NCI-H2227 treated with DMSO at 0.1 percent for 48 hours (cell line): ENCODE results near the gene SGK1.
"Not testable (repeated sequence)": the region's sequence is repeated elsewhere in the genome, so short reads cannot be mapped to it uniquely, and the experiment has no call there.

Experiments
- DNase-seq: peaks from one replicate; lab custom pipeline; 2025; lab: John Stamatoyannopoulos, UW

SGK1 gene

DNA sequence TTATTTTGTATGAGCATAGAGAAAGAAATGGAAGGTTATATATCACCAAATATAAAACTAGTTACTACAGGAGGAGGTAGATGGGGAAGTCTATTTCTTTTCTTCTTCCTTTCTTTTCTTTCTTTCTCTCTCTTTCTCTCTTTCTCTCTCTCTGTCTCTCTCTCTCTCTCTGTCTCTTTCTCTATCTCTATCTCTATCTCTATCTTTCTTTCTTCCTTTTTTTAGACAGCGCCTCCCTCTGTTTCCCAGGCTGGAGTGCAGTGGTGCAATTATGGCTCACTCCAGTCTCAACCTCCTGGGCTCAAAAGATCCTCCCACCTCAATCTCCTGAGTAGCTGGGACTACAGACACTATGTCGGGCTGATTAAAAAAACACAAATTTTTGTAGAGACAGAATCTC, 10.2 kb upstream of the SGK1 start:
- DNase-seq: no peak

DNA sequence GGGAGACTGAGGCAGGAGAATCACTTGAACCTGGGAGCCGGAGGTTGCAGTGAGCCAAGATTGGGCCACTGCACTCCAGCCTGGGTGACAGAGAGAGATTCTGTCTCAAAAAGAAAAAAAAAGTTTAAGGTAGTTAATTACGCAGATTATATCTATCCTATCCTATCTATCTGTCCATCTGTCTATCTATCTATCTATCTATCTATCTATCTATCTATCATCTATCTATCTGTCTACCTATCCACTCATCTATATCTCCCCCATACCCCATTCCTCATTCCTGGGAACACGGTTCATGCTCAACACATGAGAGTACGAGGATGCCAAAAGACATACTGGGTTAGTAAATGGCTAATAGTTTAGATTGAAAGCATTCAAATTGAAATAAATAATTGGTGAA, 8.3 kb upstream of the SGK1 start:
- DNase-seq: not testable (repeated sequence)

- no peak for DNase-seq
These were observed 6.9 kb upstream of the SGK1 start for GRCh38 chr6:134324766-134325165.

DNA sequence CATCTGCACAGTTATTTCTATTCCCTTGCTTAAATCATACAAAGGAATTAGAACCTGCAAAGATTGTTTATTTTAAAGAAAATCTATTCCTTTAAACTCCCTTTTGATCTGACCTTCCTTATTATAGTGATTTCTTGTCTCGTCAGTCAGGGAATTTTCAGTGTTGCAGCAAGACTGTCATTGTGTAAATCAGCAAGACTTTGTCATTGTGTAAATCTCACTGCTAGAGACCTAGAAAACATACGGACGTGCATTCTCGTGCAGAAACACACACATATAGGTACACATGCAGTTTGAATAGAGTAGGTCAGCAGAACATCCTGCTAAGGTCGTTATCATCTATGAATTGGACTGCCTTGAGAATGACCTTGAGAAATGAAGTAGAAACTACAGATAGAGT, 6.2 kb upstream of the SGK1 start:
- no peak for DNase-seq

DNA sequence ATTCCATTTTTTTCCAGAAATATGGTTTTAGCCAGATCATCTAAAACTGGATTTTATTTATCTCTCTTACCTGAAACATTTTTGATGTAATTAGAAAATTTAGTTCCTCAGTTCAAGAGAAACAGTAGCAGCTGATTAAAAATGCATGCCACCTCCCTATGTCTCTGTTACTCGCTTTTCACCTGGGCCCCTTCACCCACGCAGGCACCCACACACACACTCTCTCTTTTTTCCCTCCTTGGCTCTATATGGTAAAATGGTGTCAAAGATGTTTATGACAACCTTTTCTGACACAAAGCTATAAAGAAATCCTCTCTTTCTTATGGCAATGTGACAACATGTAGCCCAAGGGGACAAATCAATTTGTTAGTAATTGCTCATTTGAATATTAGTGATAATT, 5.8 kb upstream of the SGK1 start:
- no peak for DNase-seq

GRCh38 chr6:134323294-134323693, 5.4 kb upstream of the SGK1 start:
- no peak for DNase-seq

- DNase-seq: no peak
These were observed 4.3 kb upstream of the SGK1 start for GRCh38 chr6:134322216-134322615.

- DNase-seq: no peak
These were observed 3.3 kb upstream of the SGK1 start for GRCh38 chr6:134321246-134321645.

DNA sequence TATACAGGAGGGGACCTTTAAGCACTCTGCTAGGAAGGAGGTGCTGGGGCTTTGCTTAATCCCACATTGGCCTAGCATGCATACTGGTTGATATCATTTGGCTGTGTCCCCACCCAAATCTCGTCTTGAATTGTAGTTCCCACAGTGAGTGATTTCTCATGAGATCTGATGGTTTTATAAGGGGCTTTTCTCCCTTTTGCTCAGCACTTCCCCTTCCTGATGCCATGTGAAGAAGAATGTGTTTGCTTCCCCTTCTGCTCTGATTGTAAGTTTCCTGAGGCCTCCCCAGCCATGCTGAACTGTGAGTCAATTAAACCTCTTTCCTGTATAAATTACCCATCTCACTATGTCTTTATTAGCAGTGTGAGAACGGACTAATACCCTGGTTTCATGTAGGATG, 1.8 kb upstream of the SGK1 start:
- DNase-seq: not testable (repeated sequence)

GRCh38 chr6:134318974-134319281, 1.0 kb upstream of the SGK1 start:
- no peak for DNase-seq

- DNase-seq: no peak
These were observed 493 bp upstream of the SGK1 start for GRCh38 chr6:134318236-134318973.

DNA sequence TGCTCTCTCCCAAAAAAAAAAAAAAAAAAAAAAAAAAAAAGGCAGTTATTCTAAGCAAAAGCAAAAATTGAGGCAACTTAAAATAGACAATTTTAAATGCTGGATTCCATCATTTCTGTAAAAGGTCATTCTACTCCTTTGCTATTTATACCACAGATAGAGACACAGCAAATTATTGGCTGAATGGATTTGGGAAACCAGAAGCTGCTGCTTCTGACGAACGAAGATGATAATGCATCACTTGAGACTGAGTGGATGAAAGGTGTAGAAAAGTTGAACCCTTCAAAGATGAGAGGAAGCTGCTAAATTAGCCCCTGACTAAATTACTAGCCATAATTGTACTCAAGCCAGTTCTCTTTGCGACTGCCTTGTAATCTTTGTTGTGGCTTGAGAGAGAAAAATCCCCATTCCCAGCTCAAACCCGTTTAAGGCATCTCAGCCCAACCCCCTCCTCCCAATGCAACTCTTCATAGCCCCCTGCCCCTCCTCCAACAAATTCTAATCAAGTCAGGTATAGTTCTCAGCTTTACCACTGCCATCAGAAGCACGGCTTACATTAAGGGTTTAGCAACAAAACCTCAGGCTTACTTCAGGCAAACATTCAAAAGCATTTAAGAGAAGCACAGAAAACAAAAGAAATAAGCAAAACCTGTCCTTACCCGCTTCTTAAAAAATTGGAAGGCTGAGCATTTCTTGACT, 1.0 kb downstream of the SGK1 start:
- peak; percentile 13 for DNase-seq

GRCh38 chr6:134315974-134316441, 1.9 kb downstream of the SGK1 start:
- DNase-seq: no peak

DNA sequence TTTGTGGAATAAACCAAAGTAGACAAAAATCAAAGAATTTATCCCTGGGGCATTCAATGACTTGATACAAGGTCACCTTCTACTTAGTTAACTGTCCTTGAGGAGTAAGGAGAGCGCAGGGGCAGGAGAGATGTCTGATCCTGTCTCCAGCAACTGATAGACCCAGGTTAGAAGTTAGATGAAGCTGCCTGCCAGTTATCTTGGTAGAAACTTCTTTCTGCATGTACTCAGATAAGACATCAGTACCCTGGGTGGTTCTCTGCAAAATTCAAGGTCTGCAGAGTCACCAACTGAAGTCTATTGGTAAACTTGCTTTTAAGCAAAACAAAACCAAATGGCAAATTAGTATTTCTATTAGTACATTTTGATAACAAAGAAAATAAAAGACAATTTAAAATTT, 2.7 kb downstream of the SGK1 start:
- DNase-seq: no peak

DNA sequence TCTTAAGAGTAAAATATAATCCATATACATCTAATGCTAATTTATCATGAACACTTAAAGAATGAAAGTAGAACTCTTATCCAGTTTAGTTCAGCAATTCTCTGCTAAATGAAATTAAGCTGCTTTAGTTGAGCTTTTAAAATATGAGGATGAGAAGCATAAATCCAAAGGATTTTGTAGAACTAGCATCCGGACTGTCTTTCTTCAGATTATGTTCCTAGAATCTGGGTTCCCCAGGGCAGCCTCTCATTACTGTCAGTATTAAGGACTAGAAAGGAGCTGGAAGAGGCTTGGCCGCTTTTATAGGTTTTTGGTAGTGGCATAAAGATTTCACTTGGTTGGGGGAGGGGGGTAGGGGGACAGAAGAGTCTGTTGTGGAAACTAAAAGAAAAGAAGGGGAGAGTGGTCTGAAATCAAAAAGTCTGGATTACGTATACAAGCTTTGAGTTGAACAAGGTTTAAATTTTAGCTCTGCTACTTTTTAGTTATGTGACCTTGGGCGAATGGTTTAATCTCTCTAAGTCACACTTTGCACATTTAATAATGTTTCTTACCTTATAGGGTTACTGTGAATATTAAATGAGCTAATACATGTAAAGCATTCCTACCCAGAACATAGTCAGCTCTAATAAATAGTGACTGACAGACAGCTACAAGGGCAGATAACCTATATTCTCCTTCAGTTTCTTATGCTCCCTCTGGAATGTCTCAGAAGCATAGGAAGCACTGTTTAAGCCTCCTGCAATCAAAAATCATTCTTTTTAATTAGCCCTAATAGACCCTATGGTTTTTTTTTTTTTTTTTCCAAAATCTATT, 3.7 kb downstream of the SGK1 start:
- DNase-seq: no peak

- no peak for DNase-seq
These were observed 5.8 kb downstream of the SGK1 start for GRCh38 chr6:134312038-134312660.

DNA sequence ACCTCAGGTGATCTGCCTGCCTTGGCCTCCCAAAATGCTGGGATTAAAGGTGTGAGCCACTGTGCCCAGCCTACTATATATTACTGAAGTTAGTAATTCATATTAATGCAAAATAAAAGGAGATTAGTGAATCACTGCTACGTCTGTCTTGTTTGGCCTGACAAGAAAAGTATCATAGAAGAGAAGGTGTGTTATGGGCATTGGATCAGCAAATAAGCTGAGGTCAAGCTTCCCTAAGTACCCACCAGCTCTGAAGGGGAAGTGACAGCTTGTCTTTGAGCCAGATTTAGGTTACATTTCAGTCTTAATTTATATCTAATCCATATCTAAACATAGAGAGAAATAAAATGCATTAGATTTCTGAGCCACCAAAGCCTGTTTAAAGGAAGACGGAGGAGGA, 7.1 kb downstream of the SGK1 start:
- DNase-seq: no peak

- DNase-seq: no peak
These were observed 7.8 kb downstream of the SGK1 start for GRCh38 chr6:134309983-134310605.

DNA sequence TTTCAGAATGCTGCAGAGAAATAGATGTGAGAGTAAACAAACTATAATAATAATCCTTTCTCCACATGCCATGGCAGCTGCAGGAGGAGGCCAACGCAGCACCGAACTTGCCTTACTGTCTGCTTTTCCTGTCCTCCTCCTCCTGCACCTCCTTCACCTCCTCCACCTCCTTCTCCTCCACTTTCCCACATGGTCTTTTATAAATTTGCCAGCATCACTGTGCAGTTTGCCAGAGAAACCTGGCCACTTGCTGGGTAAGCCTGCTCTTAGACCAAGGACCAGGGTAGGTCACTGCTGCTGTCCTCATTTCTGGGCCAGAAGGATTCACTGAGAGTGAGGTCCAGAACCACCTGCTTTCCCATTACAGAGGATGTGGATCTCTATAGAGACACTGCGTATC, 8.7 kb downstream of the SGK1 start:
- DNase-seq: no peak

DNA sequence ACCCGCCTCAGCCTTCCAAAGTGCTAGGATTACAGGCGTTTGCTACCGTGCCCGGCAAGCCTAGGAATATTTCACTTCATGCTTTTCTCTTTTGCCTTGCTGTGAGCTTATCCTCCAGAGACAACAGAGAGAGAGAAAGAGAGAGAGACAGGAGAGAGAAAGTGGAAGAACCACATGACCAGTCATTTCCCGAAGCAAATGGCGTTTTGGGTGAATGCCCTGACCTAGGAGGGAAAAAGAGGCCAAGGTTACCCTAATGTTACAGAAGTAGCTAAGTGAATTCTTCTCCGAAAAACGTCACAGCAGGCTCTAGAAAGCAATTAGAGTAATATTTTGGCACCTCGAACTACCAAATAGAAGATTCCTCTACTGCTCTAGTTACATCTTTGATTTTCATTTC, 9.1 kb downstream of the SGK1 start:
- DNase-seq: no peak

- DNase-seq: no peak
These were observed 10.0 kb downstream of the SGK1 start for GRCh38 chr6:134307870-134308269.

- no peak for DNase-seq
These were observed 10.8 kb downstream of the SGK1 start for GRCh38 chr6:134307075-134307474.
